Measurements from ENCODE around the gene XBP1.
"Not testable (repeated sequence)": the region's sequence is repeated elsewhere in the genome, so short reads cannot be mapped to it uniquely, and the experiment has no call there.

The XBP1 gene

GRCh38 chr22:28800308-28801041 is at the start of gene XBP1:
TSS of gene XBP1 (minus strand) at chr22:28800569.
- peak within 1 kb of the TSS; percentile 89 for H3K4me3 Mint-ChIP-seq
- no peaks in the 10 kb centered on the region for H3K27me3 Mint-ChIP-seq
- intact Hi-C loops (cut with micrococcal nuclease) = loop anchor here (10.0 kb wide), 1 partner anchor 56 kb away; the partner anchor contains the start of genes CHEK2 and HSCB
- peak within 1 kb of the TSS; percentile 100 for H3K27ac Mint-ChIP-seq
- no peaks in the 10 kb centered on the region for H3K9me3 Mint-ChIP-seq
- peaks cover 48% of the 10 kb centered on the region for H3K4me1 Mint-ChIP-seq (ENCODE audit: low read depth)
- peaks cover 62% of the 10 kb centered on the region for H3K36me3 Mint-ChIP-seq (ENCODE audit: low read depth)

- intact Hi-C loops (cut with micrococcal nuclease) = no loop called here
- peaks cover 6% of the 10 kb centered on the region for H3K4me1 Mint-ChIP-seq (ENCODE audit: low read depth)
- H3K4me3 Mint-ChIP-seq = no peak overlapping the region
- H3K27ac Mint-ChIP-seq = no peak overlapping the region
- no peaks in the 10 kb centered on the region for H3K36me3 Mint-ChIP-seq (ENCODE audit: low read depth)
- H3K9me3 Mint-ChIP-seq = peaks cover 30% of the 10 kb centered on the region
- H3K27me3 Mint-ChIP-seq = no peaks in the 10 kb centered on the region
These were observed 46.6 kb upstream of the XBP1 start for GRCh38 chr22:28846994-28847393.

GRCh38 chr22:28844277-28844676 is 43.9 kb upstream of the XBP1 start:
- H3K4me3 Mint-ChIP-seq; H3K36me3 Mint-ChIP-seq (ENCODE audit: low read depth); intact Hi-C loops (cut with micrococcal nuclease); H3K27ac Mint-ChIP-seq; H3K27me3 Mint-ChIP-seq; H3K4me1 Mint-ChIP-seq (ENCODE audit: low read depth): not testable (repeated sequence)
- peaks cover 30% of the 10 kb centered on the region for H3K9me3 Mint-ChIP-seq

- Mint-ChIP-seq H3K36me3 (ENCODE audit: low read depth) (no peaks in the 10 kb centered on the region), H3K9me3 (peaks cover 28% of the 10 kb centered on the region), H3K27ac (no peak overlapping the region), H3K27me3 (no peaks in the 10 kb centered on the region), H3K4me3 (no peak overlapping the region), H3K4me1 (ENCODE audit: low read depth) (peaks cover 6% of the 10 kb centered on the region)
- intact Hi-C loops (cut with micrococcal nuclease) = no loop called here
These were observed 43.3 kb upstream of the XBP1 start for GRCh38 chr22:28843633-28844032.

GRCh38 chr22:28841111-28841510 is 40.7 kb upstream of the XBP1 start:
- intact Hi-C loops (cut with micrococcal nuclease) = no loop called here
- Mint-ChIP-seq H3K27me3 (no peaks in the 10 kb centered on the region), H3K27ac (no peak overlapping the region), H3K36me3 (ENCODE audit: low read depth) (no peaks in the 10 kb centered on the region), H3K9me3 (peaks cover 9% of the 10 kb centered on the region), H3K4me1 (ENCODE audit: low read depth) (peaks cover 6% of the 10 kb centered on the region), H3K4me3 (no peak overlapping the region)

GRCh38 chr22:28838971-28839370 is 38.6 kb upstream of the XBP1 start:
- peaks cover under 1% of the 10 kb centered on the region for H3K4me1 Mint-ChIP-seq (ENCODE audit: low read depth)
- intact Hi-C loops (cut with micrococcal nuclease) = no loop called here
- H3K27me3 Mint-ChIP-seq = no peaks in the 10 kb centered on the region
- no peak overlapping the region for H3K4me3 Mint-ChIP-seq
- H3K27ac Mint-ChIP-seq = no peak overlapping the region
- no peaks in the 10 kb centered on the region for H3K36me3 Mint-ChIP-seq (ENCODE audit: low read depth)
- peaks cover 2% of the 10 kb centered on the region for H3K9me3 Mint-ChIP-seq

GRCh38 chr22:28837640-28838039 is 37.3 kb upstream of the XBP1 start:
- no peak overlapping the region for H3K27ac Mint-ChIP-seq
- H3K27me3 Mint-ChIP-seq = no peaks in the 10 kb centered on the region
- intact Hi-C loops (cut with micrococcal nuclease) = no loop called here
- H3K36me3 Mint-ChIP-seq (ENCODE audit: low read depth) = no peaks in the 10 kb centered on the region
- no peaks in the 10 kb centered on the region for H3K4me1 Mint-ChIP-seq (ENCODE audit: low read depth)
- no peaks in the 10 kb centered on the region for H3K9me3 Mint-ChIP-seq
- no peak overlapping the region for H3K4me3 Mint-ChIP-seq

- H3K4me1 Mint-ChIP-seq (ENCODE audit: low read depth) = peaks cover 11% of the 10 kb centered on the region
- intact Hi-C loops (cut with micrococcal nuclease) = no loop called here
- H3K27ac Mint-ChIP-seq = no peak overlapping the region
- H3K9me3 Mint-ChIP-seq = no peaks in the 10 kb centered on the region
- H3K4me3 Mint-ChIP-seq = no peak overlapping the region
- no peaks in the 10 kb centered on the region for H3K27me3 Mint-ChIP-seq
- H3K36me3 Mint-ChIP-seq (ENCODE audit: low read depth) = no peaks in the 10 kb centered on the region
These were observed 35.3 kb upstream of the XBP1 start for GRCh38 chr22:28835630-28836189.

- Mint-ChIP-seq H3K4me3 (no peak overlapping the region), H3K27ac (peak overlapping the region; percentile 8), H3K4me1 (ENCODE audit: low read depth) (peaks cover 21% of the 10 kb centered on the region), H3K36me3 (ENCODE audit: low read depth) (no peaks in the 10 kb centered on the region), H3K9me3 (no peaks in the 10 kb centered on the region), H3K27me3 (no peaks in the 10 kb centered on the region)
- intact Hi-C loops (cut with micrococcal nuclease) = no loop called here
These were observed 33.0 kb upstream of the XBP1 start for GRCh38 chr22:28833276-28833923.

GRCh38 chr22:28832731-28833130 is 32.4 kb upstream of the XBP1 start:
- intact Hi-C loops (cut with micrococcal nuclease) = no loop called here
- H3K27ac Mint-ChIP-seq = peak overlapping the region; percentile 8
- no peak overlapping the region for H3K4me3 Mint-ChIP-seq
- H3K4me1 Mint-ChIP-seq (ENCODE audit: low read depth) = peaks cover 21% of the 10 kb centered on the region
- H3K27me3 Mint-ChIP-seq = no peaks in the 10 kb centered on the region
- H3K36me3 Mint-ChIP-seq (ENCODE audit: low read depth) = no peaks in the 10 kb centered on the region
- no peaks in the 10 kb centered on the region for H3K9me3 Mint-ChIP-seq

- no peaks in the 10 kb centered on the region for H3K36me3 Mint-ChIP-seq (ENCODE audit: low read depth)
- H3K4me1 Mint-ChIP-seq (ENCODE audit: low read depth) = peaks cover 30% of the 10 kb centered on the region
- H3K4me3 Mint-ChIP-seq = no peak overlapping the region
- peak overlapping the region; percentile 2 for H3K27ac Mint-ChIP-seq
- no peaks in the 10 kb centered on the region for H3K9me3 Mint-ChIP-seq
- no peaks in the 10 kb centered on the region for H3K27me3 Mint-ChIP-seq
- intact Hi-C loops (cut with micrococcal nuclease) = no loop called here
These were observed 31.0 kb upstream of the XBP1 start for GRCh38 chr22:28831140-28832072.

GRCh38 chr22:28830441-28830840 is 30.1 kb upstream of the XBP1 start:
- Mint-ChIP-seq H3K4me3 (no peak overlapping the region), H3K27ac (no peak overlapping the region), H3K4me1 (ENCODE audit: low read depth) (peaks cover 32% of the 10 kb centered on the region), H3K36me3 (ENCODE audit: low read depth) (no peaks in the 10 kb centered on the region), H3K9me3 (no peaks in the 10 kb centered on the region), H3K27me3 (no peaks in the 10 kb centered on the region)
- intact Hi-C loops (cut with micrococcal nuclease) = no loop called here

GRCh38 chr22:28829358-28830181 is 29.2 kb upstream of the XBP1 start:
- Mint-ChIP-seq H3K27ac (peak overlapping the region; percentile 14), H3K36me3 (ENCODE audit: low read depth) (no peaks in the 10 kb centered on the region), H3K4me1 (ENCODE audit: low read depth) (peaks cover 32% of the 10 kb centered on the region), H3K27me3 (no peaks in the 10 kb centered on the region), H3K9me3 (no peaks in the 10 kb centered on the region), H3K4me3 (no peak overlapping the region)
- intact Hi-C loops (cut with micrococcal nuclease) = loop anchor here (1.0 to 5.0 kb wide), 3 partner anchors 39 to 229 kb away; partner anchors contain the start of genes CHEK2 and HSCB

Measured in dendritic cell treated with granulocyte-macrophage colony-stimulating factor and Interleukin-4, amounts not matched to agents 40 ng/mL and 50 ng/mL, for 4 days (primary cell).